ENCODE results near the gene OR10J5.
"Not testable (repeated sequence)": the region's sequence is repeated elsewhere in the genome, so short reads cannot be mapped to it uniquely, and the experiment has no call there.

- not testable (repeated sequence) for TF ChIP-seq CTCF (IDR thresholded peaks at IDR 0.05; ENCODE audit: insufficient read depth, low read length, poor library complexity, severe bottlenecking); EZH2phosphoT487 (conservative IDR thresholded peaks at IDR 0.05; ENCODE audit: low read length)
These were observed 41.1 kb downstream of the OR10J5 start for GRCh38 chr1:159494513-159495210.
